H1 (cell line): ENCODE measurements around the gene ZNF746. TPM values are rescaled to one million over a fixed set of nuclear protein-coding genes. Genes with fewer than 3 reads are reported as not detected.

Experiments used
- CTCF ChIA-PET: fragments of 300-600 bp; sonication (Branson Sonifier 250); formaldehyde crosslinking; loops from one replicate; lab custom pipeline; 2021; ENCODE audit not compliant: partially characterized antibody; lab: Charles Lee
- POLR2A ChIA-PET: fragments of 300-600 bp; sonication (Branson Sonifier 250); formaldehyde crosslinking; loops from one replicate; lab custom pipeline; 2021; ENCODE audit warnings: inconsistent platforms; ENCODE audit not compliant: partially characterized antibody; lab: Charles Lee
- DNase-seq, 2 experiments: peaks; one replicate each; pipeline versions ENCODE4 v3.0.0 to v3.0.0-alpha.2; 2010 to 2022; ENCODE audit warnings: low spot score in 2 of 2, low read depth in 1 of 2, mixed read lengths in 1 of 2
- FAIRE-seq: peaks from 2 replicates; lab custom pipeline; 2011; peaks lifted over from hg19 to GRCh38; lab: Jason Lieb, UNC
- H2AFZ ChIP-seq: 2 replicates; pipeline ENCODE4 v1.8.1; 2012; ENCODE audit warnings: low read length, inconsistent platforms
- H2AK5ac ChIP-seq: 2 replicates; pipeline ENCODE4 v1.6.1; 2013; ENCODE audit warnings: low read depth, low read length
- H2BK120ac ChIP-seq: replicated peaks from 2 replicates; pipeline ENCODE3; 2013; ENCODE audit warnings: low read depth, low read length, inconsistent platforms
- H2BK12ac ChIP-seq: 2 replicates; pipeline ENCODE4 v1.6.1; 2013; ENCODE audit warnings: low read depth, low read length
- H2BK15ac ChIP-seq: 2 replicates; pipeline ENCODE4 v1.6.1; 2013; ENCODE audit warnings: low read length
- H2BK20ac ChIP-seq: 2 replicates; pipeline ENCODE4 v1.6.1; 2013; ENCODE audit warnings: low read length
- H2BK5ac ChIP-seq: 2 replicates; pipeline ENCODE4 v1.6.1; 2013; ENCODE audit warnings: low read depth, low read length
- H3K14ac ChIP-seq: 2 replicates; pipeline ENCODE4 v1.6.1; 2013; ENCODE audit warnings: inconsistent platforms; ENCODE audit not compliant: insufficient read length
- H3K18ac ChIP-seq: 2 replicates; pipeline ENCODE4 v1.6.1; 2013; ENCODE audit warnings: low read length; ENCODE audit errors: extremely low read depth
- H3K23ac ChIP-seq: 2 replicates; pipeline ENCODE4 v1.6.1; 2013; ENCODE audit warnings: inconsistent platforms; ENCODE audit not compliant: insufficient read length
- H3K23me2 ChIP-seq: 2 replicates; pipeline ENCODE4 v1.6.1; 2013; ENCODE audit warnings: low read depth, low read length
- H3K27ac ChIP-seq: 2 replicates; pipeline ENCODE4 v1.6.1; 2011; ENCODE audit warnings: low read depth, low read length, inconsistent platforms
- H3K27me3 ChIP-seq, 4 experiments: replicated peaks in 1 of 4; 1 replicate in 1 of 4; 2 replicates in 3 of 4; pipeline versions ENCODE4 v1.6.1 to v1.8.1; 2011 to 2013; ENCODE audit warnings: low read length in 3 of 4, mild to moderate bottlenecking in 3 of 4, inconsistent platforms in 2 of 4, mixed read lengths in 2 of 4, moderate library complexity in 1 of 4; ENCODE audit not compliant: control insufficient read depth in 3 of 4, insufficient read depth in 3 of 4; ENCODE audit errors: extremely low read depth in 1 of 4
- H3K36me3 ChIP-seq, 4 experiments: 2 replicates each; pipeline versions ENCODE4 v1.6.1 to v1.8.1; 2011 to 2013; ENCODE audit warnings: mild to moderate bottlenecking in 4 of 4, low read length in 3 of 4, moderate library complexity in 2 of 4, control low read depth in 1 of 4, inconsistent platforms in 1 of 4; ENCODE audit not compliant: insufficient read depth in 4 of 4, control insufficient read depth in 2 of 4
- H3K4ac ChIP-seq: replicated peaks from 2 replicates; pipeline ENCODE3; 2013; ENCODE audit warnings: low read length, low read depth, mixed read lengths, inconsistent platforms; ENCODE audit not compliant: insufficient read length
- H3K4me1 ChIP-seq, 4 experiments: replicated peaks in 1 of 4; 1 replicate in 1 of 4; 2 replicates in 3 of 4; pipeline versions ENCODE4 v1.6.1 to v1.8.1; 2011 to 2013; ENCODE audit warnings: low read length in 3 of 4, inconsistent platforms in 2 of 4, mixed read lengths in 1 of 4; ENCODE audit not compliant: insufficient read depth in 4 of 4, control insufficient read depth in 3 of 4
- H3K4me2 ChIP-seq, 2 experiments: 2 replicates each; pipeline versions ENCODE4 v1.6.1 to v1.8.1; 2011 to 2013; ENCODE audit warnings: low read depth in 2 of 2, low read length in 2 of 2, control low read depth in 1 of 2, inconsistent platforms in 1 of 2, mild to moderate bottlenecking in 1 of 2; ENCODE audit not compliant: insufficient read depth in 1 of 2
- H3K4me3 ChIP-seq, 4 experiments: fragments of 200-600, 300-600 bp in 1 of 4; sonication (generic), shearing (Covaris generic), sonication (Bioruptor Twin) in 1 of 4; 2 replicates each; pipeline versions ENCODE4 v1.5.1 to v1.8.1; 2011 to 2016; ENCODE audit warnings: low read length in 4 of 4, low read depth in 3 of 4, control low read depth in 2 of 4, inconsistent platforms in 2 of 4, mild to moderate bottlenecking in 2 of 4, mixed read lengths in 1 of 4, moderate library complexity in 1 of 4; ENCODE audit not compliant: insufficient read depth in 2 of 4; ENCODE audit errors: extremely low read depth in 1 of 4
- H3K56ac ChIP-seq: replicated peaks from 2 replicates; pipeline ENCODE3; 2013; ENCODE audit warnings: low read depth, mild to moderate bottlenecking, mixed read lengths, low read length, inconsistent platforms; ENCODE audit not compliant: insufficient read length
- H3K79me1 ChIP-seq: 2 replicates; pipeline ENCODE4 v1.6.1; 2013; ENCODE audit warnings: low read depth, low read length, control low read depth
- H3K79me2 ChIP-seq, 2 experiments: 2 replicates each; pipeline versions ENCODE4 v1.6.1 to v1.8.1; 2012 to 2013; ENCODE audit warnings: low read length in 2 of 2, mild to moderate bottlenecking in 2 of 2, inconsistent platforms in 1 of 2; ENCODE audit not compliant: insufficient read depth in 2 of 2, control insufficient read depth in 1 of 2
- H3K9ac ChIP-seq, 4 experiments: replicated peaks in 1 of 4; 1 replicate in 1 of 4; 2 replicates in 3 of 4; pipeline versions ENCODE4 v1.6.1 to v1.8.1; 2011 to 2013; ENCODE audit warnings: low read depth in 3 of 4, low read length in 3 of 4, control low read depth in 2 of 4, mild to moderate bottlenecking in 2 of 4, moderate library complexity in 2 of 4, inconsistent platforms in 1 of 4; ENCODE audit errors: extremely low read depth in 1 of 4
- H3K9me3 ChIP-seq, 2 experiments: 2 replicates each; pipeline versions ENCODE4 v1.6.1 to v1.8.1; 2012 to 2013; ENCODE audit warnings: mild to moderate bottlenecking in 2 of 2, moderate library complexity in 2 of 2, control low read depth in 1 of 2, inconsistent platforms in 1 of 2, low read depth in 1 of 2, low read length in 1 of 2, mixed read lengths in 1 of 2; ENCODE audit not compliant: insufficient read depth in 2 of 2
- H4K20me1 ChIP-seq, 2 experiments: replicated peaks in 1 of 2; 2 replicates each; pipeline versions ENCODE3 to v1.8.1; 2011 to 2013; ENCODE audit warnings: inconsistent platforms in 2 of 2, low read length in 2 of 2, mild to moderate bottlenecking in 1 of 2; ENCODE audit not compliant: insufficient read depth in 2 of 2, control insufficient read depth in 1 of 2
- H4K5ac ChIP-seq: 2 replicates; pipeline ENCODE4 v1.6.1; 2013; ENCODE audit warnings: low read length, low read depth, mixed read lengths, inconsistent platforms; ENCODE audit not compliant: insufficient read length
- H4K8ac ChIP-seq: 2 replicates; pipeline ENCODE4 v1.8.0; 2013; ENCODE audit warnings: mild to moderate bottlenecking, moderate library complexity, low read length, inconsistent platforms; ENCODE audit not compliant: insufficient read depth; ENCODE audit errors: extremely low read depth
- H4K91ac ChIP-seq: replicated peaks from 2 replicates; pipeline ENCODE3; 2013; ENCODE audit warnings: low read length, mixed read lengths, inconsistent platforms; ENCODE audit not compliant: insufficient read length
- GABPA ChIP-seq: IDR thresholded peaks from 2 replicates; pipeline ENCODE4 v1.6.1; 2011; ENCODE audit warnings: mild to moderate bottlenecking, low read length, moderate library complexity, borderline replicate concordance; ENCODE audit not compliant: insufficient read depth
- RAD21 ChIP-seq, 2 experiments: IDR thresholded peaks in 1 of 2; conservative IDR thresholded peaks in 1 of 2; 2 replicates each; pipeline ENCODE4 v1.6.1; 2011; ENCODE audit warnings: low read depth in 2 of 2, low read length in 2 of 2, improper control_type of control experiment in 1 of 2, inconsistent platforms in 1 of 2, mild to moderate bottlenecking in 1 of 2, moderate library complexity in 1 of 2
- WGBS, 2 experiments: shearing (Covaris generic) in 1 of 2; methylation state at CpG; one replicate each; pipeline versions ENCODE4 v1.1.6 to v1.1.7; 2013 to 2015; ENCODE audit warnings: low lambda C conversion rate in 2 of 2, mixed read lengths in 2 of 2, inconsistent platforms in 1 of 2, low coverage in 1 of 2, missing lambda C conversion rate in 1 of 2; ENCODE audit not compliant: insufficient replicate concordance in 2 of 2, insufficient coverage in 1 of 2, insufficient read length in 1 of 2; ENCODE audit errors: extremely low coverage in 1 of 2, missing lambda C conversion rate in 1 of 2; 5-methylcytosine and 5-hydroxymethylcytosine counted together
- polyA plus RNA-seq, 7 experiments: library from polyadenylated mRNA; depleted of rRNA in 3 of 7; stranded (reverse) in 5 of 7; unstranded in 2 of 7; fragments of >200 nt in 5 of 7; fragments of 200-250 nt in 2 of 7; gene quantifications; 1 replicate in 5 of 7; 2 replicates in 1 of 7; 4 replicates in 1 of 7; pipeline versions ENCODE4 v1.2.1 to v1.2.3, GENCODE V29; 2011 to 2013; ENCODE audit warnings: missing spikeins in 2 of 7, mixed read lengths in 2 of 7
- total RNA-seq: library from RNA; stranded (reverse); fragmentation: NEBNext Ultra II Directional; extraction: Animal tissue kit (Norgen Biotek cat#: 25700); gene quantifications from 2 replicates; pipeline ENCODE4 v1.2.1, GENCODE V29; 2021
- TF ChIP-seq, protein P1 (sequence below), 3 experiments: IDR thresholded peaks; 1 replicate in 2 of 3; 2 replicates in 1 of 3; pipeline versions ENCODE4 v1.5.1 to v1.6.1; 2011; ENCODE audit warnings: low read length in 3 of 3, mild to moderate bottlenecking in 3 of 3, inconsistent platforms in 2 of 3, low read depth in 1 of 3, moderate library complexity in 1 of 3; ENCODE audit not compliant: insufficient read depth in 1 of 3; ENCODE audit errors: control extremely low read depth in 1 of 3

Gene ZNF746
- total and polyA plus RNA-seq, 2 of the 8 experiments (the other 6 are each of a cell fraction or from before 2014, with no cell fraction given), result 7.5 to 15.6 TPM

DNA sequence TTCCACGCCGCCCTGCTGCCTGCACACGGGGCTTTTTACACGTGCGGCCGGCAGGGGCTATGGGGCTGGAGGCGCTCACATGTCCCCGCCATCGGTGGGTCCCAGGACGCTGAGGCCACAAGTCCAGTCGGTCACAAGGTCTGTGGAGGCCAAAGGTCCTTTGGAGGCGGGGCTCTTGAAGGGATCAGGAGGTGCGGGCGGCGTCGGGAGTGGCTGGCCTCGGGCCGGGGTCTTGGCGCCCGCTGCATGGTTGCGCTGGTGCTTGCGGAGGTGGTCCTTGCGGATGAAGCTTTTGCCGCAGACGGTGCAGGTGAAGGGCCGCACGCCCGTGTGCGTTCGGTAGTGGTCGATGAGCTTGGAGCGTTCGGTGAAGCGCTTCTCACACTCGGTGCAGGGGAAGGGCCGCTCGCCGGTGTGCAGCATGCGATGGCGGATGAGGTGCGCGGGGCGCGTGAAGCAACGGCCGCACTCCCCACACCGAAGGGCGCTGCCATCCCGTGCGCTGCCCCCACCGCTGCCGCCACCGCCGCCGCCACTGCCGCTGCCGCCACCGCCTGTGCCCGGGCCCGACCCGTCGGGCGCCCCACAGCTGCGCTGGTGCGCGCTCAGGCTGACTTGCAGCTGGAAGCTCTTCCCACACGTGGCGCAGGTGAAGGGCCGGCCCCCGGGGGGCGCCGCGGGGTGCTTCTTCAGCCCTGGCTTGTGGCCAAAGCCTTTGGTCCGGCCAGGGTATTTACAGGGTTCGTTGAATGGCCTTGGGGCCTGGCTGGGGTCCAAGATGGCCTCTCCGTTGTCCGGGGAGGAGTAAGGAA, 23.1 kb downstream of the ZNF746 start:
- Histone ChIP-seq H2BK5ac (no peak overlapping the region), H2BK20ac (no peak overlapping the region), H2BK120ac (no peak overlapping the region), H3K23ac (no peak overlapping the region), H2BK15ac (no peak overlapping the region), H3K18ac (no peak overlapping the region), H3K79me1 (0 out of 2 replicates have a peak, but pooled peaks cover 3% of the 10 kb centered on the region), H3K36me3 (peaks cover 2 to 28% (median 11%) of the 10 kb centered on the region in 4 experiments; a peak in 7 of 8 replicates), H3K9ac (no peak overlapping the region), H3K4me2 (no peak overlapping the region), H4K8ac (peak overlapping the region; percentile 2), H3K14ac (no peak overlapping the region), H4K5ac (no peak overlapping the region), H3K4me3 (no peak overlapping the region), H4K20me1 (peaks cover 0 to 2% of the 10 kb centered on the region in 2 experiments), H3K56ac (no peak overlapping the region), H4K91ac (no peak overlapping the region), H3K4me1 (peaks cover 0 to 11% (median 8%) of the 10 kb centered on the region in 4 experiments; a peak in 6 of 7 replicates), H3K27me3 (no peaks in the 10 kb centered on the region), H2AK5ac (no peak overlapping the region), H3K27ac (no peak overlapping the region), H3K79me2 (no peaks in the 10 kb centered on the region), H3K4ac (no peak overlapping the region), H2BK12ac (no peak overlapping the region), H2AFZ (no peak overlapping the region), H3K9me3 (peaks cover 4 to 6% of the 10 kb centered on the region in 2 experiments; a peak in 1 of 4 replicates), H3K23me2 (no peaks in the 10 kb centered on the region)
- DNase-seq (no peak), FAIRE-seq (no peak)
- POLR2A ChIA-PET, result interaction anchor here (5.0 kb wide), 1 partner anchor 14 kb away, joined by 26 read pairs; the partner anchor contains the start of gene ZNF777
- TF ChIP-seq, protein P1, sequence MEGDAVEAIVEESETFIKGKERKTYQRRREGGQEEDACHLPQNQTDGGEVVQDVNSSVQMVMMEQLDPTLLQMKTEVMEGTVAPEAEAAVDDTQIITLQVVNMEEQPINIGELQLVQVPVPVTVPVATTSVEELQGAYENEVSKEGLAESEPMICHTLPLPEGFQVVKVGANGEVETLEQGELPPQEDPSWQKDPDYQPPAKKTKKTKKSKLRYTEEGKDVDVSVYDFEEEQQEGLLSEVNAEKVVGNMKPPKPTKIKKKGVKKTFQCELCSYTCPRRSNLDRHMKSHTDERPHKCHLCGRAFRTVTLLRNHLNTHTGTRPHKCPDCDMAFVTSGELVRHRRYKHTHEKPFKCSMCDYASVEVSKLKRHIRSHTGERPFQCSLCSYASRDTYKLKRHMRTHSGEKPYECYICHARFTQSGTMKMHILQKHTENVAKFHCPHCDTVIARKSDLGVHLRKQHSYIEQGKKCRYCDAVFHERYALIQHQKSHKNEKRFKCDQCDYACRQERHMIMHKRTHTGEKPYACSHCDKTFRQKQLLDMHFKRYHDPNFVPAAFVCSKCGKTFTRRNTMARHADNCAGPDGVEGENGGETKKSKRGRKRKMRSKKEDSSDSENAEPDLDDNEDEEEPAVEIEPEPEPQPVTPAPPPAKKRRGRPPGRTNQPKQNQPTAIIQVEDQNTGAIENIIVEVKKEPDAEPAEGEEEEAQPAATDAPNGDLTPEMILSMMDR (IDR thresholded peaks at IDR 0.05; ENCODE audit: control extremely low read depth in 1 of 3, insufficient read depth in 1 of 3, low read depth in 1 of 3, low read length in 3 of 3), result peak; percentile 21 to 39 (median 35)
- TF ChIP-seq GABPA, result no peak
- peak; percentile 2 to 39; a peak in 2 of 4 replicates for TF ChIP-seq RAD21 (IDR thresholded peaks at IDR 0.05 in 1 of 2, conservative IDR thresholded peaks at IDR 0.05 in 1 of 2; ENCODE audit: low read depth in 2 of 2, low read length in 2 of 2)
- WGBS, 2 experiments, result 93% methylated on average over 41 of the region's 77 CpGs; no CpG with 5 or more reads in 1 of the 2 experiments
- CTCF ChIA-PET, result interaction anchor here (0.6 to 3.1 kb wide), 13 partner anchors 8 to 188 kb away, joined by 3 to 12 read pairs (median 3); partner anchors contain the start of gene ZNF777
